Immature natural killer cell (primary cell): ENCODE measurements around the gene SCYGR3. TPM values are rescaled to one million over a fixed set of nuclear protein-coding genes. Genes with fewer than 3 reads are reported as not detected.

Source experiments
- DNase-seq, 3 donors: peaks; one replicate each; pipeline ENCODE4 v3.0.0; 2022; ENCODE audit warnings: mixed read lengths in 1 of 3
- H3K27ac Mint-ChIP-seq, 6 donors: one replicate each; pipeline ENCODE4 v1.8.0; 2020; ENCODE audit warnings: mixed read lengths in 6 of 6, mild to moderate bottlenecking in 5 of 6, inconsistent platforms in 4 of 6, moderate library complexity in 3 of 6
- H3K27me3 Mint-ChIP-seq, 3 donors: one replicate each; pipeline ENCODE4 v1.8.0; 2020 to 2021; ENCODE audit warnings: low read depth in 3 of 3, mild to moderate bottlenecking in 3 of 3, mixed read lengths in 3 of 3, moderate library complexity in 3 of 3, inconsistent platforms in 1 of 3
- H3K36me3 Mint-ChIP-seq, 3 donors: one replicate each; pipeline ENCODE4 v1.8.0; 2020; ENCODE audit warnings: mixed read lengths in 3 of 3, inconsistent platforms in 2 of 3, mild to moderate bottlenecking in 2 of 3
- H3K4me1 Mint-ChIP-seq, 2 donors: one replicate each; pipeline ENCODE4 v1.8.0; 2020; ENCODE audit warnings: inconsistent platforms in 2 of 2, mild to moderate bottlenecking in 2 of 2, mixed read lengths in 2 of 2, moderate library complexity in 1 of 2
- H3K4me3 Mint-ChIP-seq, 5 donors: one replicate each; pipeline ENCODE4 v1.8.0; 2020; ENCODE audit warnings: mild to moderate bottlenecking in 5 of 5, mixed read lengths in 5 of 5, inconsistent platforms in 3 of 5, moderate library complexity in 3 of 5
- H3K9me3 Mint-ChIP-seq, 6 donors: one replicate each; pipeline ENCODE4 v1.8.0; 2020; ENCODE audit warnings: mild to moderate bottlenecking in 6 of 6, mixed read lengths in 6 of 6, inconsistent platforms in 4 of 6, moderate library complexity in 3 of 6
- polyA plus RNA-seq, 3 donors: library from polyadenylated mRNA; unstranded; fragments of 300-500 nt; fragmentation: Illumina TruSeq; gene quantifications; one replicate each; pipeline ENCODE4 v1.2.3, GENCODE V29; 2021

The SCYGR3 gene
- polyA plus RNA-seq, 3 donors from 2014 or later: not detected

DNA sequence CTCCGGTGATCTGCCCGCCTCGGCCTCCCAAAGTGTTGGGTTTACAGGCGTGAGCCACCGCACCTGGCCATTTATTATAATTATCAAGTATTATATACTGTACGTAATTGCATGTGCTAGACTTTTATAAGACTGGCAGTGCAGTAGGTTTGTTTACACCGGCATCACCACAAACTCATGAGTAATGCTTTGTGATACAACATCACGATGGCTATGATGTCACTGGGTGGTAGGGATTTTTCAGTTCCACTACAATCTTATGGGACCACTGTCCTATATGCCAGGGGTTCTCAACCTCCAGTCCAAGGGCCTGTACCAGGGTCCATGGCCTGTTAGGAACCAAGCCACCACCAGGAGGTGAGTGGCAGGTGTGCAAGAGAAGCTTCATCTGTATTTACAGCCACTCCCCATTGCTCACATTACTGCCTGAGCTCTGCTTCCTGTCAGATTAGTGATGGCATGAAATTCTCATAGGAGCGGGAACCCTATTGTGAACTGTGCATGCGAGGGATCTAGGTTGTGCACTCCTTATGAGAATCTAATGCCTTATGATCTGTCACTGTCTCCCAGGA is 12.0 kb upstream of the SCYGR3 start:
- Mint-ChIP-seq H3K4me3 (no peak overlapping the region), H3K4me1 (no peaks in the 10 kb centered on the region), H3K27me3 (peaks cover 2 to 8% (median 3%) of the 10 kb centered on the region in 3 donors), H3K36me3 (no peaks in the 10 kb centered on the region), H3K9me3 (no peaks in the 10 kb centered on the region), H3K27ac (no peak overlapping the region)
- DNase-seq: no peak

DNA sequence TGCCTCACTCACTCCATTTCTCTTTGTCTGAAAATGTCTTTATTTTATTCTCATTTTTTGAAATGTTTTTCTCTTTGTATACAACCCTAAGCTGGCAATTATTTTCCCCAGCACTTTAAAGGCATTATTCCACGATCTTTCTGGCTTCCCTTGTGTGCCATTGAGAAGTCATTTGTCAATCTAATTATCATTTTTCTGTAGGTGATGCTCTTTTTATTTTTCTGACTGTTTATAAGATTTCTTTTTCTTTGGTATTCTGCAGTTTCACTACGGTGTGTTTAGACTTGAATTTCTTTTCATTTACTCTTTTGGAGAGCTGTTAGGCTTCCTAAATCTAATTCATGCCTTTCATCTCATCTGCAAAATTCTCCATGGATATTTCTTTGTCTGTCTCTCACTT is 10.8 kb upstream of the SCYGR3 start:
- no peaks in the 10 kb centered on the region for H3K4me1 Mint-ChIP-seq
- no peaks in the 10 kb centered on the region for H3K9me3 Mint-ChIP-seq
- no peak overlapping the region for H3K27ac Mint-ChIP-seq
- no peak for DNase-seq
- H3K4me3 Mint-ChIP-seq: no peak overlapping the region
- H3K27me3 Mint-ChIP-seq: peaks cover 2 to 7% (median 2%) of the 10 kb centered on the region in 3 donors
- no peaks in the 10 kb centered on the region for H3K36me3 Mint-ChIP-seq

DNA sequence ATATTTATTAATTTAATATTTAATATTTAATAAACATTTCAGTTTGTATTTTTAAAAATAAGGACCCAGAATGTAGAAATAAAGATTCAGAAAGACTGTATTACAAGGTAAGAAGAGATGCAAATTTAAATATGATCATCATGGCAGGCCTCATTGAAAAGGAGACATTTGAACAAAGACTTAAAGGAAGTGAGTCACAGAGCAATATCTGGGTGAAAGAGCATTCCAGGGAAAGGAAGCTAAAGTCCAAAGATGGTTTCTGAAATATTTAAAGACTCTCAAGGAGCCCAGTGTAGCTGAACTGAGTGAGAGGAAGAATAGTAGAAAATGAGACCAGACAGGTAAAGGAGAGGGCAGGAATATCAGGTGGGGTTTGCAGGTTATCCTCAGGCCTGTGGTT is 8.6 kb upstream of the SCYGR3 start:
- H3K36me3 Mint-ChIP-seq: no peaks in the 10 kb centered on the region
- no peak overlapping the region for H3K27ac Mint-ChIP-seq
- H3K9me3 Mint-ChIP-seq: no peaks in the 10 kb centered on the region
- H3K4me3 Mint-ChIP-seq: no peak overlapping the region
- H3K27me3 Mint-ChIP-seq: peaks cover 2 to 6% (median 2%) of the 10 kb centered on the region in 3 donors
- no peak for DNase-seq
- H3K4me1 Mint-ChIP-seq: no peaks in the 10 kb centered on the region

DNA sequence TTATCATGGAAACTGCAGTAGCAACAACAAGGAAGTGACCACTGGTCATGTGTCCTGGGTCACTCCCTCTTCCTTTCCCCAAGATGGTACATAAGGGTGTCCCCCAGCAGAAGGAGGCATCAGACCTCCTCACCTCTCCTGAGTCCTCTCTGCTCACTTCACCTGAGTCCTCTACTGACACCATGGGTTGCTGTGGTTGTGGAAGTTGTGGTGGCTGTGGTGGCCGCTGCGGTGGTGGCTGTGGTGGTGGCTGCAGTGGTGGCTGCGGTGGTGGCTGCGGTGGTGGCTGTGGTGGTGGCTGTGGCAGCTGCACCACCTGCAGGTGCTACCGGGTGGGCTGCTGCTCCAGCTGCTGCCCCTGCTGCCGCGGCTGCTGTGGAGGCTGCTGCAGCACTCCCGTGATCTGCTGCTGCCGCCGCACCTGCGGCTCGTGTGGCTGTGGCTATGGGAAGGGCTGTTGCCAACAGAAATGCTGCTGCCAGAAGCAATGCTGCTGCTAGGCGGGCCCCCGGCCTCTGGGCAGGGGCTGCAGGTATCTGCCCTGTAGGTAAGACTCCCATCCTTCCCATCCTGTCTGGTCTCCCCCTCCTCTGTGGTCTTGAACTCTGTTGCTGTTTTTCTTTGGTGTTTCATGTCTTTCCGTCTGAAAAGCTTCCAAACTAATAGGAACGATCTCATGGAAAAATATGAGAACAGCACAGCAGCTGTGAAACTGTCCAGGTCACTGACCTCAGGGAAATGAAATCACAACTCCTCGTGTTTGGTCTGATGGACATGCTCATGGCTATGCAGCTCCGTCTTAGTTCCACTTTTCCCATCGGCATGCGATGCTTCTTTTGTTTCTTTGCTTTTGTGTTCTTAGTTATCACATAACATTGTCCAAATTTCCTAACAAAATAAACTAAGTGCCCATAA is 2.9 kb upstream of the SCYGR3 start, which contains the start of gene SCYGR4:
Gene SCYGR4, plus strand, starts transcription at position 183 of the 915 bp plus-strand sequence. Its CDS starts 0 bp downstream, at position 183.
- DNase-seq: no peak
- no peak within 1 kb of the TSS for H3K27ac Mint-ChIP-seq
- H3K36me3 Mint-ChIP-seq: no peaks in the 10 kb centered on the region
- peaks cover 2 to 5% (median 3%) of the 10 kb centered on the region in 3 donors for H3K27me3 Mint-ChIP-seq
- peaks cover 0 to 3% (median 0%) of the 10 kb centered on the region in 6 donors for H3K9me3 Mint-ChIP-seq
- H3K4me1 Mint-ChIP-seq: no peaks in the 10 kb centered on the region
- H3K4me3 Mint-ChIP-seq: no peak within 1 kb of the TSS

DNA sequence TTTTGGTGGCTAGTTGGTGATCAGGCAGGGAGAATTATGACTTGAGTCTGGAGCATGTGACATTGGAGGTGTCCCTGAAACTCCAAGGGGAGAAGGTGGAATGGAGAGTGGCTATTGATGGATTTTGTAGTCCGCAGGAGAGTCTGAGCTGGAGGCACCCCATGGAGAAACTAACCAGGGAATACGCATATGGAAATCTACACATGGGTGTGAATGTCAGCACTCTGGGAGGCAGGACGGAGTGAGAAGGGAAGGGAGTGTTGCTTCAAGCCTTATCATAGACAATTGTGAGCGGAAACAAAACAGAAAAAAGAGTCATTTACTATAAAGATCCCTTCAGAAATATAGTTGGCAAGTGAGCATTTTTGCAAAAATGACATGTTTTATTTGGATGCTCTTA is 2.0 kb upstream of the SCYGR3 start:
- no peaks in the 10 kb centered on the region for H3K36me3 Mint-ChIP-seq
- no peaks in the 10 kb centered on the region for H3K4me1 Mint-ChIP-seq
- peaks cover 2 to 4% (median 4%) of the 10 kb centered on the region in 3 donors for H3K27me3 Mint-ChIP-seq
- peaks cover 0 to 3% (median 0%) of the 10 kb centered on the region in 6 donors for H3K9me3 Mint-ChIP-seq
- no peak overlapping the region for H3K4me3 Mint-ChIP-seq
- no peak for DNase-seq
- no peak overlapping the region for H3K27ac Mint-ChIP-seq

DNA sequence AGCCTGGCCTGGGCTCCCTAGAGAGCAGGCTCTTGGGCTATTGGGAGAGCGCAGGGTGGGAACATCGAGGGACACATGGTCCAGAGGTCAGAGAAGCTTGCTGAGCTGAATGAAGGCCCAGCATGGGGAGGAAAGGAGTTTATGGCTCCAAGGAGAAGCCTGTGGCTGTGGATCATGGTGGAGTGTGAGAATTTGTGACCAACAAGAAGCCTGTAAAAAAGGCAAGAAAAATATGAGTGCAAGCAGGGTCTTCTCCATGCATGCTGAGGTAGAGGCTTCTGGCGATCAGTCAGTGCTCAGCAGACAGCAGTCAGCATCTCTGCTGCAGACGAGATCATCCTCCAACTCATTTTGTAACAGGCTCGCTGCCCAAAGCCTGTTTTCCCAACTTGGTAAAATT is 1.3 kb upstream of the SCYGR3 start:
- Mint-ChIP-seq H3K4me1 (no peaks in the 10 kb centered on the region), H3K36me3 (no peaks in the 10 kb centered on the region), H3K27ac (no peak overlapping the region), H3K4me3 (no peak overlapping the region), H3K27me3 (peaks cover 2 to 4% (median 2%) of the 10 kb centered on the region in 3 donors), H3K9me3 (peaks cover 0 to 3% (median 0%) of the 10 kb centered on the region in 6 donors)
- no peak for DNase-seq

DNA sequence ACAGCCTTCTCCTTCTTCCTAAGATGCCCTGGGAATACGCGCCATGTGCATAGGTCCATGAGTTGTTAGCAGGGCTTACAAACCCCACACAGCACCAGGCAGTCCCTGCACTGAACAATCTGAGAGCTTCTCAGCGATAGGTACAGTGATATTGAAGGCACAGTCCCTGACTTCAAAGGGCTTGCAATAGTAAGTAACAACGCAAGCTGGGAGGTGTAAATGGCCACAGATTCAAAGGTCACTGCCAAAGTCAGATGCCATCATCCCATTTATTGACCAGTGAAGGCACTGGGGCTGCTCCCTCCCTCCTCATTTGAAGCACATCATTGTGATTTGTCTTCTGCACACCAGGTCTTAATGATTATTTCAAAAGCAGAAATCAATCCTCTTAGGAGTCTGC is 541 bp upstream of the SCYGR3 start:
- peaks cover 2 to 8% (median 2%) of the 10 kb centered on the region in 3 donors for H3K27me3 Mint-ChIP-seq
- H3K9me3 Mint-ChIP-seq: peaks cover 0 to 3% (median 0%) of the 10 kb centered on the region in 6 donors
- no peak overlapping the region for H3K27ac Mint-ChIP-seq
- no peak overlapping the region for H3K4me3 Mint-ChIP-seq
- no peaks in the 10 kb centered on the region for H3K36me3 Mint-ChIP-seq
- H3K4me1 Mint-ChIP-seq: peaks cover 1 to 2% of the 10 kb centered on the region in 2 donors
- no peak for DNase-seq

DNA sequence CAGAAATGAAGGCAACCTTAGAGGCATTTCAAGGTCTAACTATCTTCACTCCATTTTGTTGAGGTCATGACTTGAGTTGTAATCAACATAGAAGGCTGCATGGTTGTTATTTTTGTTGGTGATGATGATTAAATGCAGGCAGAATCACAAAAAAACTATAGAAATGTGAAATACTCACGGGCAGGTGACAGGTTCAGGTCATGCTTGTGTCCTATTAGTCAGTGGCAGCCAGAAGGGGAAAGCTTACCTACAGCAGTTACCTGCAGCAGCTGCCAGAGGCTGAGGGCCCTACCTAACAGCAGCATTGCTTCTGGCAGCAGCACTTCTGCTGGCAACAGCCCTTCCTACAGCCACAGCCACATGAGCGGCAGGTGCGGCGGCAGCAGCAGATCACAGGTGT is 394 bp downstream of the SCYGR3 start:
- no peak for DNase-seq
- Mint-ChIP-seq H3K36me3 (no peaks in the 10 kb centered on the region), H3K27me3 (peaks cover 2 to 9% (median 6%) of the 10 kb centered on the region in 3 donors), H3K4me1 (peaks cover 1 to 5% of the 10 kb centered on the region in 2 donors), H3K9me3 (peaks cover 0 to 3% (median 0%) of the 10 kb centered on the region in 6 donors), H3K4me3 (no peak overlapping the region), H3K27ac (no peak overlapping the region)

DNA sequence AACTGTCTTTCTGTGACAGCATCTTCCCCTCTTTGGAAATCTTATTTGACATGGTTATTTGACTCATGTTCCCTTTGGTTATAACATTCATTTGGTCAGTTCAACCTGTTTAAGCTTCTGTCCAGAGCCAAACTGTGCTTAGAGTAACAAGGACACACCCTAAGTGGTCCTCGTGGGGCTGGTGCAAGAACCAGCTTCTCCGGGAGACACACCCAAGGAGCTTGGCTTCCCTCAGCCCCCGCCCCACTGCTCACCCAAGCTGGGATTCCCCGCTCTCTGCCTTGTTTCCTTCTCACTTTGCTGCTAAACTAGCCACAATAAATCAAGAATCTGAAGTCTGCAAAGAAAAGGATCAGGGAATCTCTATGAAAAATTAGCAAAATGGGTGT is 1.4 kb downstream of the SCYGR3 start:
- Mint-ChIP-seq H3K9me3 (peaks cover 0 to 3% (median 0%) of the 10 kb centered on the region in 6 donors), H3K27me3 (peaks cover 2 to 13% (median 11%) of the 10 kb centered on the region in 3 donors), H3K27ac (no peak overlapping the region), H3K4me1 (peaks cover 5 to 13% of the 10 kb centered on the region in 2 donors), H3K36me3 (no peaks in the 10 kb centered on the region), H3K4me3 (no peak overlapping the region)
- no peak for DNase-seq

DNA sequence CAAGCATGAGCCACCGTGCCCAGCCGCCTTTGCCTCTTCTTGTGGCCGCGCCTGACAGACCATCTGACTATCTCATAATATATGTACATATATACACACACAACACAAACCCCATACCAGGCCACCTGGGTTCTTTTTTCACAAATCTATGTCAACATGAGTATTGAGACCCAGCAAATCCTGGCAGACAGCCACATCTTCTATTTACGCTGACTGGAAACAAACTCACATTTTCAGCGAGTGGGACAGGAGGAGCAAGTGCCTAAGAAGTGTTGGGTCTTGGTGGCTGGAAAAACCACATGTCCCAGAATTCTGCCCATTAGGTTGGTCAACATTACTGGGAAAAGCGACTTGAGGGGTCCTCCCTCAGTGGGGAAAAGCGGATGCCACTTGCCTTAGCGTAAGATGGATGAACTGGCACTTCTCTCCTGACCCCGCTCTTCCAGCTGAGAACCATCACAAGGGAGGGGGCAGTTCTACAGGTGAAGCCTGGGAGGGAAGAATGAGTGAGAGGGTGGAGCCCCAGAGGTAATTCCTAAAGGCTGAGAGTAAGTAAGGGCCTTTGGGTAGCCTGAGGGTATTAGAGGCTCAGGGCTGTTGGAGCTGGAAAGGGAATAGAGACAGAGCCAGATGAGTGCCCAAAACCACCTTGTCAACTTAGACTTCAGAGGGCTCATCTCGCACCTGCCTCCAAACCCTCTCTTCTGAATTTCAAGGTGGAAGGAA is 1.9 kb downstream of the SCYGR3 start:
- H3K27me3 Mint-ChIP-seq: peaks cover 2 to 13% (median 11%) of the 10 kb centered on the region in 3 donors
- no peak overlapping the region for H3K4me3 Mint-ChIP-seq
- H3K9me3 Mint-ChIP-seq: peaks cover 0 to 3% (median 0%) of the 10 kb centered on the region in 6 donors
- no peaks in the 10 kb centered on the region for H3K36me3 Mint-ChIP-seq
- peaks cover 9 to 17% of the 10 kb centered on the region in 2 donors for H3K4me1 Mint-ChIP-seq
- DNase-seq: no peak
- H3K27ac Mint-ChIP-seq: no peak overlapping the region

DNA sequence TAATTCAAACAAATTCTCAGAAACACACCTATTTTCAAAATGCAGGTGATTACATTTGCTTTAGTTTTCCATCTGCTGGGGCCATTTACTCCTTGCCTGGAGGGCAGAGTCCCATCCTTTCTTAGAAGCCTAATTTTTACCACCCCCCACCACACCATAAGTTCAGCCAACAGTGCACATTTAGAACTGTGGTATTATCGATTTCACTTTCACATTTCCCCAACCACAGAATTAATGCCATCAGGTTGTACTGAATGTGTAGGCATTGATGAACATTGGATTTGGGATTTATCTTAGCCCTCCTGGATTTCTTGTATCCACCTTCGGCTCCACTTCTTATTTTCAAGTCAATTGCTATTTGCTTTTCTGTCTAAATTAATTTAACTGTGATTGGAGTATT is 4.5 kb downstream of the SCYGR3 start:
- no peak overlapping the region for H3K4me3 Mint-ChIP-seq
- no peaks in the 10 kb centered on the region for H3K9me3 Mint-ChIP-seq
- H3K36me3 Mint-ChIP-seq: no peaks in the 10 kb centered on the region
- no peak for DNase-seq
- H3K27me3 Mint-ChIP-seq: peaks cover 2 to 16% (median 9%) of the 10 kb centered on the region in 3 donors
- H3K4me1 Mint-ChIP-seq: peaks cover 9 to 17% of the 10 kb centered on the region in 2 donors
- no peak overlapping the region for H3K27ac Mint-ChIP-seq

DNA sequence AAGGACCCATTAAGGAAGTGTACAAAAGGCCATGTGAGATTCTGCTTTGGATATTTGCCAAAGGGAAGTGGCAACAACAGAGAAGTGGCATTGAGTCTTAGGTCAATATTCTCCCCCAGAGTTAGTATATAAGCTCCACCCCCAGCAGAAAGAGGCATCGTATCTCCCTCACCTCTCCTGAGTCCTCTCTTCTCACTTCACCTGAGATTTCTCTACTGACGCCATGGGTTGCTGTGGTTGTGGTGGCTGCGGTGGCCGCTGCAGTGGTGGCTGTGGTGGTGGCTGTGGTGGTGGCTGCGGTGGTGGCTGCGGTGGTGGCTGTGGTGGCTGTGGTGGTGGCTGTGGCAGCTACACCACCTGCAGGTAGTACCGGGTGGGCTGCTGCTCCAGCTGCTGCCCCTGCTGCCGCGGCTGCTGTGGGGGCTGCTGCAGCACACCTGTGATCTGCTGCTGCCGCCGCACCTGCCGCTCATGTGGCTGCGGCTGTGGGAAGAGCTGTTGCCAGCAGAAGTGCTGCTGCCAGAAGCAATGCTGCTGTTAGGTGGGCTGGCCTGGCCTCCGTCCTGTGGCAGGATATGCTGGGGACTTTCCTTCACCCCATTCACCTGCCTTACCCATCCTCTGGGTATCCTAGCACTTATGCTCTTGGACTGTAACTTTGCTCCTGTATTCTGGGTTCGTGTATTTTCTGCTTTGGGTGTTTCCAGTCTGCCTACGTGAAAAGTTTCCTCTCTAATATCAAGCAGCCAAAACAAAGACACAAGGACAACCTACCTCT is 5.9 kb downstream of the SCYGR3 start:
- Mint-ChIP-seq H3K27me3 (peaks cover 2 to 15% (median 9%) of the 10 kb centered on the region in 3 donors), H3K9me3 (no peaks in the 10 kb centered on the region), H3K36me3 (no peaks in the 10 kb centered on the region), H3K4me1 (peaks cover 9 to 17% of the 10 kb centered on the region in 2 donors), H3K4me3 (no peak overlapping the region), H3K27ac (no peak overlapping the region)
- peak; percentile 0 to 6 (median 2) for DNase-seq

DNA sequence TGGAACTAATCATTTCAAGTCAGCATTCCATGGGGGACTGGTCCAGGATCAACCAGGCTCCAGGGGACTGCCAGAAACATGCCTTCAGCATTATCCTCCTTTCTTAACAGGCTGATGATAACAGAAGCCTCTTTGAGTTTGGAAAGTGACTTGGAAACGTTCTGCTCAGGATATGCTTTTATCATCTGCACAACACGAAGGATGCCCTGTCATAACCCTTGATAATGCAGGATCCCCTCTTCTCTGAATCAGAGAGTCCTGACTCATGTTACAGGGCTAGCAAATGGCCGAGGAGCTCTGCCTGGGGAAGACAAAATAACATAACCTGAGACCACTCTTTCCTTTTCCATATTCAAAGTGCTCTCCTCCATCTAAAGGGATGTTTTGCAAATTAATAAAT is 6.7 kb downstream of the SCYGR3 start:
- no peak for DNase-seq
- Mint-ChIP-seq H3K9me3 (no peaks in the 10 kb centered on the region), H3K27ac (no peak overlapping the region), H3K36me3 (no peaks in the 10 kb centered on the region), H3K4me1 (peaks cover 9 to 17% of the 10 kb centered on the region in 2 donors), H3K4me3 (no peak overlapping the region), H3K27me3 (peaks cover 2 to 15% (median 9%) of the 10 kb centered on the region in 3 donors)
